A549 (cell line): ENCODE measurements around the gene STAT5B.

ENCODE experiments used
- CTCF ChIP-seq: fragments of >200 bp; sonication (Bioruptor Twin); formaldehyde crosslinking; IDR thresholded peaks from 3 replicates; pipeline ENCODE4 v1.5.1; 2016
- ELK1 ChIP-seq: fragments of 150-350 bp; IDR thresholded peaks from 2 replicates; pipeline ENCODE4 v1.6.1; 2014; ENCODE audit warnings: low read depth, mild to moderate bottlenecking, low read length
- EP300 ChIP-seq, 2 experiments: fragments of >200 bp; sonication (Bioruptor Twin); formaldehyde crosslinking; IDR thresholded peaks; 2 replicates in 1 of 2; 3 replicates in 1 of 2; pipeline ENCODE4 v1.6.1; 2016 to 2017
- JUN ChIP-seq, 2 experiments: fragments of >200 bp; sonication (Bioruptor Twin); formaldehyde crosslinking; IDR thresholded peaks; 2 replicates in 1 of 2; 3 replicates in 1 of 2; pipeline ENCODE4 v1.6.1; 2016 to 2017
- MAX ChIP-seq: IDR thresholded peaks from 2 replicates; pipeline ENCODE4 v1.6.1; 2012
- POLR2A ChIP-seq: IDR thresholded peaks from 2 replicates; pipeline ENCODE4 v1.6.1; 2012; ENCODE audit warnings: mild to moderate bottlenecking, low read length
- RNF2 ChIP-seq: fragments of 200-600 bp; sonication (generic); IDR thresholded peaks from 2 replicates; pipeline ENCODE4 v1.6.1; 2016; ENCODE audit warnings: low read depth, mild to moderate bottlenecking, antibody characterized with exemption, moderate library complexity, borderline replicate concordance
- SMC3 ChIP-seq: fragments of >200 bp; sonication (Bioruptor Twin); formaldehyde crosslinking; IDR thresholded peaks from 3 replicates; pipeline ENCODE4 v1.6.1; 2018; ENCODE audit warnings: inconsistent platforms

- TF ChIP-seq CTCF (no peak), JUN (IDR thresholded peaks at IDR 0.05) (no peak), EP300 (IDR thresholded peaks at IDR 0.05) (no peak), MAX (no peak), RNF2 (no peak), ELK1 (no peak), POLR2A (no peak), SMC3 (no peak)
Measured at GRCh38 chr17:42225646-42226045, 50.5 kb downstream of the STAT5B start.
